Hepatocyte (in vitro differentiated cells): ENCODE data around the gene NTSR1. TPM values are rescaled to one million over a fixed set of nuclear protein-coding genes. Genes with fewer than 3 reads are reported as not detected.

Experiments
- DNase-seq: peaks from one replicate; pipeline ENCODE4 v3.0.0-alpha.2; 2016; ENCODE audit warnings: low spot score
- H2AFZ ChIP-seq: fragments of 200-600 bp; sonication (generic); 2 replicates; pipeline ENCODE4 v1.6.0; 2016; ENCODE audit warnings: antibody characterized with exemption, mild to moderate bottlenecking
- H3K27ac ChIP-seq: fragments of 200-600 bp; sonication (generic); 2 replicates; pipeline ENCODE4 v1.5.1; 2016; ENCODE audit warnings: mild to moderate bottlenecking
- H3K27me3 ChIP-seq: fragments of 200-600 bp; sonication (generic); 2 replicates; pipeline ENCODE4 v1.6.1; 2016
- H3K36me3 ChIP-seq: fragments of 200-600 bp; sonication (generic); replicated peaks from 2 replicates; pipeline ENCODE4 v1.5.1; 2016; ENCODE audit warnings: low read depth; ENCODE audit not compliant: insufficient read depth
- H3K4me1 ChIP-seq: fragments of 200-600 bp; sonication (generic); 2 replicates; pipeline ENCODE4 v1.5.1; 2016; ENCODE audit warnings: mild to moderate bottlenecking, moderate library complexity; ENCODE audit not compliant: insufficient read depth
- H3K4me2 ChIP-seq: fragments of 200-600 bp; sonication (generic); 2 replicates; pipeline ENCODE4 v1.6.0; 2016
- H3K4me3 ChIP-seq: fragments of 200-600 bp; sonication (generic); 2 replicates; pipeline ENCODE4 v1.5.1; 2016; ENCODE audit warnings: mild to moderate bottlenecking
- H3K79me2 ChIP-seq: fragments of 200-600 bp; sonication (generic); 2 replicates; pipeline ENCODE4 v1.6.0; 2017; ENCODE audit warnings: mild to moderate bottlenecking
- H3K9me2 ChIP-seq: fragments of 200-600 bp; sonication (generic); replicated peaks from 2 replicates; pipeline ENCODE4 v1.6.0; 2017; ENCODE audit warnings: mild to moderate bottlenecking; ENCODE audit not compliant: insufficient read depth
- H3K9me3 ChIP-seq: fragments of 200-600 bp; sonication (generic); 2 replicates; pipeline ENCODE4 v1.5.1; 2016; ENCODE audit warnings: low read depth, mild to moderate bottlenecking
- H4K20me1 ChIP-seq: fragments of 200-600 bp; sonication (generic); 2 replicates; pipeline ENCODE4 v1.6.0; 2016; ENCODE audit warnings: mild to moderate bottlenecking; ENCODE audit not compliant: insufficient read depth, poor library complexity, severe bottlenecking
- CTCF ChIP-seq: fragments of 200-600 bp; sonication (generic); IDR thresholded peaks from 2 replicates; pipeline ENCODE4 v1.5.1; 2016; ENCODE audit warnings: antibody characterized with exemption, mild to moderate bottlenecking; ENCODE audit not compliant: poor library complexity
- EZH2 ChIP-seq: fragments of 200-600 bp; sonication (generic); IDR thresholded peaks from 2 replicates; pipeline ENCODE4 v1.6.1; 2016; ENCODE audit warnings: antibody characterized with exemption, mild to moderate bottlenecking, borderline replicate concordance
- EZH2phosphoT487 ChIP-seq: fragments of 200-600 bp; sonication (generic); IDR thresholded peaks from one replicate; pipeline ENCODE4 v1.6.1; 2018; ENCODE audit warnings: antibody characterized with exemption, mild to moderate bottlenecking, low read depth, moderate library complexity; ENCODE audit not compliant: unreplicated experiment, severe bottlenecking
- WGBS: methylation state at CpG from one replicate; pipeline ENCODE4 v1.1.6; 2016; ENCODE audit warnings: low lambda C conversion rate; ENCODE audit errors: missing lambda C conversion rate; 5-methylcytosine and 5-hydroxymethylcytosine counted together
- polyA plus RNA-seq: library from polyadenylated mRNA; unstranded; fragments of >200 nt; fragmentation: Nextera tagmentation; extraction: Ambion mirVana; gene quantifications from 2 replicates; pipeline ENCODE4 v1.2.1, GENCODE V29; 2016
- total RNA-seq: library from RNA; depleted of rRNA; stranded (reverse); fragments of >200 nt; gene quantifications from 2 replicates; pipeline ENCODE4 v1.2.3, GENCODE V29; 2014

NTSR1 gene
- total and polyA plus RNA-seq, 2 experiments from 2014 or later: 0.37 TPM; not detected in 1

- no peaks in the 10 kb centered on the region for H3K9me2 ChIP-seq
- H3K9me3 ChIP-seq: no peaks in the 10 kb centered on the region
- WGBS: 82% methylated on average over 19 of the region's 19 CpGs
- TF ChIP-seq EZH2phosphoT487: no peak
- TF ChIP-seq CTCF: no peak
- no peak for TF ChIP-seq EZH2
- no peaks in the 10 kb centered on the region for H3K36me3 ChIP-seq
- no peaks in the 10 kb centered on the region for H4K20me1 ChIP-seq
- no peaks in the 10 kb centered on the region for H3K4me1 ChIP-seq
- no peak overlapping the region for H3K4me3 ChIP-seq
- no peaks in the 10 kb centered on the region for H3K27me3 ChIP-seq
- no peak overlapping the region for H3K4me2 ChIP-seq
- no peaks in the 10 kb centered on the region for H3K79me2 ChIP-seq
- H3K27ac ChIP-seq: no peak overlapping the region
- H2AFZ ChIP-seq: no peak overlapping the region
- DNase-seq: no peak
Measured at GRCh38 chr20:62735331-62735821, 26.7 kb downstream of the NTSR1 start.

DNA sequence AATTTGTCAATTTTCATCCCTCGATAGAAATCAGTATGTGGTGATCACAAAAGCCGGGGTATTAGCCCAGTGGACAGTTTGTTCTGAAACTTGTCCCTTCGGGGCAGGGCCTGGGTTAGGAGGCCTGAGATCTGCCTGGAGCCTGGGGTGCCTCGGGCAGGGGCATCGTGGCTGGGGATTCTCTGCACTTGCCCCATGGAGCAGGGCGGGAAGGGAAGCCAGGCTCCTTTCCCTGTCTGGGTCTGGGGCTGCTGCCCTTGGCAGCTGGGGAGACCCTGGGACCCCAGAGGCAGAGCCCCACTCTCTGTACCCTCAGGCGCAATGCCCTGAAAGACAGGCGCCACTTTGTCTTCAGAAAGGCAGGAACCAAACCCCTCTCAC lies 27.4 kb downstream of the NTSR1 start:
- Histone ChIP-seq H3K79me2 (no peaks in the 10 kb centered on the region), H3K27ac (no peak overlapping the region), H2AFZ (no peak overlapping the region), H3K4me3 (no peak overlapping the region), H3K4me2 (no peak overlapping the region), H3K9me3 (no peaks in the 10 kb centered on the region), H3K9me2 (no peaks in the 10 kb centered on the region), H3K27me3 (no peaks in the 10 kb centered on the region), H3K36me3 (no peaks in the 10 kb centered on the region), H3K4me1 (no peaks in the 10 kb centered on the region), H4K20me1 (no peaks in the 10 kb centered on the region)
- WGBS: 93% methylated on average over 8 of the region's 8 CpGs
- DNase-seq: no peak
- no peak for TF ChIP-seq EZH2
- no peak for TF ChIP-seq EZH2phosphoT487
- TF ChIP-seq CTCF: no peak

- WGBS: 80% methylated on average over 14 of the region's 14 CpGs
- H3K79me2 ChIP-seq: no peaks in the 10 kb centered on the region
- H3K9me2 ChIP-seq: no peaks in the 10 kb centered on the region
- no peak overlapping the region for H2AFZ ChIP-seq
- no peak overlapping the region for H3K4me3 ChIP-seq
- no peaks in the 10 kb centered on the region for H3K27me3 ChIP-seq
- no peaks in the 10 kb centered on the region for H4K20me1 ChIP-seq
- no peaks in the 10 kb centered on the region for H3K36me3 ChIP-seq
- no peaks in the 10 kb centered on the region for H3K4me1 ChIP-seq
- no peak for DNase-seq
- TF ChIP-seq CTCF (no peak), EZH2phosphoT487 (no peak), EZH2 (no peak)
- H3K4me2 ChIP-seq: no peak overlapping the region
- H3K9me3 ChIP-seq: no peaks in the 10 kb centered on the region
- no peak overlapping the region for H3K27ac ChIP-seq
Measured at GRCh38 chr20:62736407-62737071, 27.9 kb downstream of the NTSR1 start.
